DMS79 (cell line): ENCODE data around the gene TMEM208.

Source experiments
- DNase-seq: peaks from one replicate; lab custom pipeline; 2025; lab: John Stamatoyannopoulos, UW

TMEM208 gene

GRCh38 chr16:67237396-67238277 is 10.7 kb downstream of the TMEM208 start:
- no peak for DNase-seq

- DNase-seq = no peak
Measured at GRCh38 chr16:67238278-67238575, 11.3 kb downstream of the TMEM208 start.

- no peak for DNase-seq
Measured at GRCh38 chr16:67238806-67239470, 12.0 kb downstream of the TMEM208 start.

GRCh38 chr16:67240506-67240905 is 13.6 kb downstream of the TMEM208 start:
- DNase-seq = peak; percentile 58

GRCh38 chr16:67241008-67241900 is 14.3 kb downstream of the TMEM208 start:
- no peak for DNase-seq

GRCh38 chr16:67242138-67242730 is 15.3 kb downstream of the TMEM208 start:
- DNase-seq = no peak

- DNase-seq = no peak
Measured at GRCh38 chr16:67243481-67243880, 16.6 kb downstream of the TMEM208 start.

- DNase-seq = no peak
Measured at GRCh38 chr16:67244387-67245185, 17.7 kb downstream of the TMEM208 start.

- no peak for DNase-seq
Measured at GRCh38 chr16:67245186-67245585, 18.3 kb downstream of the TMEM208 start.

GRCh38 chr16:67245674-67246080 is 18.7 kb downstream of the TMEM208 start:
- no peak for DNase-seq

- peak; percentile 5 for DNase-seq
Measured at GRCh38 chr16:67246081-67246755, 19.3 kb downstream of the TMEM208 start.

- peak; percentile 50 for DNase-seq
Measured at GRCh38 chr16:67246756-67247191, 19.8 kb downstream of the TMEM208 start.

- peak; percentile 79 for DNase-seq
Measured at GRCh38 chr16:67247192-67248072, 20.5 kb downstream of the TMEM208 start, which contains the start of gene FHOD1. FHOD1 (minus strand) TSS chr16:67247481; CDS start chr16:67247410, 71 bp downstream.

- no peak for DNase-seq
Measured at GRCh38 chr16:67248073-67248400, 21.1 kb downstream of the TMEM208 start.

- DNase-seq = no peak
Measured at GRCh38 chr16:67248401-67249177, 21.7 kb downstream of the TMEM208 start, which contains the start of gene SLC9A5. SLC9A5 (plus strand) TSS chr16:67248979; CDS start chr16:67249015, 36 bp downstream.

- DNase-seq = no peak
Measured at GRCh38 chr16:67249178-67250044, 22.5 kb downstream of the TMEM208 start.

GRCh38 chr16:67250045-67250327 is 23.1 kb downstream of the TMEM208 start:
- DNase-seq = no peak
